Stimulated activated naive B cell treated with anti-CD40 and anti-IgM and Interleukin-4, amounts not matched to agents 10 μg/mL and 1 μg/mL and 100 μg/mL, for 72 hours (primary cell): ENCODE results near the gene TMEM175.
"Not testable (repeated sequence)": the region's sequence is repeated elsewhere in the genome, so short reads cannot be mapped to it uniquely, and the experiment has no call there.

ENCODE experiments used
- ATAC-seq, 2 donors: fragments of 150-1000 bp; cut with Tn5 transposase; replicated peaks; 2 replicates each; pipeline ENCODE4 v1.10.0; 2021; ENCODE audit warnings: moderate library complexity in 1 of 2
- DNase-seq: peaks from one replicate; pipeline ENCODE4 v3.0.0; 2021
- H3K27ac Mint-ChIP-seq: one replicate; pipeline ENCODE4 v1.8.0; 2022; ENCODE audit warnings: mild to moderate bottlenecking, mixed read lengths
- H3K27me3 Mint-ChIP-seq, 2 donors: one replicate each; pipeline ENCODE4 v1.8.0; 2022; ENCODE audit warnings: mixed read lengths in 2 of 2
- H3K36me3 Mint-ChIP-seq, 2 donors: one replicate each; pipeline ENCODE4 v1.8.0; 2022; ENCODE audit warnings: mixed read lengths in 2 of 2, mild to moderate bottlenecking in 1 of 2
- H3K4me1 Mint-ChIP-seq, 2 donors: one replicate each; pipeline ENCODE4 v1.8.0; 2022; ENCODE audit warnings: mixed read lengths in 2 of 2, mild to moderate bottlenecking in 1 of 2
- H3K4me3 Mint-ChIP-seq, 2 donors: one replicate each; pipeline ENCODE4 v1.8.0; 2022; ENCODE audit warnings: mild to moderate bottlenecking in 2 of 2, mixed read lengths in 2 of 2, moderate library complexity in 1 of 2
- H3K9me3 Mint-ChIP-seq, 2 donors: one replicate each; pipeline ENCODE4 v1.8.0; 2022; ENCODE audit warnings: mixed read lengths in 2 of 2, mild to moderate bottlenecking in 1 of 2

The TMEM175 gene

DNA sequence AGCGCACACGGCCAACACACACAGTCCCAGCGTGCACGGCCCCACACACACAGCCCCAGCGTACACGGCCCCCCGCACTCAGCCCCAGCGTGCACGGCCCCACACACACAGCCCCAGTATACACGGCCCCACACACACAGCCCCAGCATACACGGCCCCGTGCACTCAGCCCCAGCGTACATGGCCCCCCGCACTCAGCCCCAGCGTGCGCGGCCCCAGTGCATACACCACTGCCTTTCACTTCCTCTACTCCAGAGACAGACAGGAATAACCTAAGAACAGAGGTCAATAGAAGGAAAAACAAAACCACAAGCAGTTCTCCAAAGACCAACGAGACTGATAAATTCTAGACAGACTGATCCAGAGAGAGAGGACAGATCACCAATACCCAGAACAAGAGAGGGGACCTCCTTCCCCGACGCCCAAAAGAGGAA is 17.2 kb upstream of the TMEM175 start:
- peak overlapping the region; percentile 84 for H3K27ac Mint-ChIP-seq
- no peaks in the 10 kb centered on the region for H3K27me3 Mint-ChIP-seq
- H3K4me3 Mint-ChIP-seq = peak overlapping the region; percentile 73 to 79
- no peak for DNase-seq
- ATAC-seq = peak; percentile 90 to 95
- peaks cover 37 to 60% of the 10 kb centered on the region in 2 donors for H3K4me1 Mint-ChIP-seq
- H3K9me3 Mint-ChIP-seq = peaks cover 8 to 11% of the 10 kb centered on the region in 2 donors
- H3K36me3 Mint-ChIP-seq = peaks cover 29 to 55% of the 10 kb centered on the region in 2 donors

DNA sequence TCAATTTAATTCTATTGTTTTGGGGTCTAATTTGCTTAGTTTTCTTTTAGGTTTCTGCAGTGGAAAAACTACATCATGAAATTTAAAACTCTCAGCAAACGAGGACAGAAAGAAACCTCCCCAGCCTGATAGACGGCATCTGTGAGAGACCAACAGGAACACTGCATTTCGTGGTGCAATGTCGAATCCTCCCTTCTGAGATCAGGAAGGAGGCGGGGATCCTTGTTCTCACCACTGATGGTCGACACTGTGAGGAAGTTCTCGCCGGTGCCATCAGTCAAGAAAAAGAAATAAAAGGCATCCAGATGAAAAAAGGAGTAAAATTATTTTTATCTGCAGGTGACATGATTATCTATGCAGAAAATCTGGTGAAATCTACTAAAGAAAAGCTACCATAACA is 16.7 kb upstream of the TMEM175 start:
- ATAC-seq = peak; percentile 71 to 78
- H3K36me3 Mint-ChIP-seq = peaks cover 27 to 56% of the 10 kb centered on the region in 2 donors
- H3K27me3 Mint-ChIP-seq = no peaks in the 10 kb centered on the region
- DNase-seq = no peak
- H3K27ac Mint-ChIP-seq = peak overlapping the region; percentile 84
- peak overlapping the region; percentile 73 to 79 for H3K4me3 Mint-ChIP-seq
- H3K4me1 Mint-ChIP-seq = peaks cover 39 to 61% of the 10 kb centered on the region in 2 donors
- H3K9me3 Mint-ChIP-seq = peaks cover 8 to 11% of the 10 kb centered on the region in 2 donors

DNA sequence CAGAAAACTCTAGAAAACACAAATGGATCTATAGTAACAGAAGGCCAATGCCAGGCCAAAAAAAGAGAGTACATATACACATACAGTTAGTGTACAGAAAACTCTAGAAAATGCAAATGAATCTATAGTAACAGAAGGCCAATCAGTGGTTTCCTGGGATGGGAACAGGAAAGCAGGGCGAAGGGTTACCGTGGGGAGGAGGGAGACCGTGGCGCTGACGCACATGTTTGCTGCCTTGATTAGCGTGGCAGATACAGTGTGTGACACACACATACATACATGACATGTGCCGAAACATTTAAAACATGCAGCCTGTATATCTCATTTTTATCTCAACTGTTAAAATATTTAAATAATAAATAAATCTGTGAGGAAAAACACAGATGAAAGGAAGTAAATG is 14.8 kb upstream of the TMEM175 start:
- peaks cover 27 to 55% of the 10 kb centered on the region in 2 donors for H3K36me3 Mint-ChIP-seq
- ATAC-seq (no peak), DNase-seq (no peak)
- H3K4me1 Mint-ChIP-seq = peaks cover 49 to 74% of the 10 kb centered on the region in 2 donors
- peaks cover 8 to 11% of the 10 kb centered on the region in 2 donors for H3K9me3 Mint-ChIP-seq
- H3K27me3 Mint-ChIP-seq = no peaks in the 10 kb centered on the region
- H3K4me3 Mint-ChIP-seq = no peak overlapping the region
- no peak overlapping the region for H3K27ac Mint-ChIP-seq

DNA sequence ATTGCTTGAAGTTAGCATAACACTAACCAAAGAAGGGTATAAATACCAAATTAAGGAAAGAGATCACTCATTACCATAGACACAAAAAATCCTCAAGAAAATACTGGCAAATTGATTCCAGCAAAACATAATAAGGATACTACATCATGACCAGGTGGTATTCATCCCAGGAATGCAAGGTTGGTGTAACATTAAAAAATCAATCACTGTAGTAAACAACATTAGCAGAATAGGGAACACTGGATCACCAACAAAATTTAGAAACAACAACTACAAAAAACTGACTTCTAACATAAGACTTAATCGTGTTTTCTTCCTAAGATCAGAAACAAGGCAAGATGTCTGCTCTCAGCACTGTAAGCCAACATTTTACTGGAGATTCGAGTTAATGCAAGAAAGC is 14.3 kb upstream of the TMEM175 start:
- H3K36me3 Mint-ChIP-seq = peaks cover 32 to 56% of the 10 kb centered on the region in 2 donors
- no peak overlapping the region for H3K4me3 Mint-ChIP-seq
- DNase-seq (no peak), ATAC-seq (no peak)
- no peaks in the 10 kb centered on the region for H3K27me3 Mint-ChIP-seq
- no peak overlapping the region for H3K27ac Mint-ChIP-seq
- H3K9me3 Mint-ChIP-seq = peaks cover 8 to 11% of the 10 kb centered on the region in 2 donors
- H3K4me1 Mint-ChIP-seq = peaks cover 54 to 79% of the 10 kb centered on the region in 2 donors

DNA sequence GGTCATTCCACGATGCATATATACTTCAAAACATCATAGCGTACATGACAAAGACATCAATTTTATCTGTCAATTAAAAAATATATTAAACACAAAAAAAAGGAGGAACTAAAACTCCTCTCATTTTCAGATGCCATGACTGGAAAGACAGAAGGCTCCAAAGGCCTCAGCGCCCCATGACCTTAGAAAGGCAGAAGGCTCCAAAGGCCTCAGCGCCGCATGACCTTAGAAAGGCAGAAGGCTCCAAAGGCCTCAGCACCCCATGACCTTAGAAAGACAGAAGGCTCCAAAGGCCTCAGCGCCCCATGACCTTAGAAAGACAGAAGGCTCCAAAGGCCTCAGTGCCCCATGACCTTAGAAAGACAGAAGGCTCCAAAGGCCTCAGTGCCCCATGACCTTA is 13.7 kb upstream of the TMEM175 start:
- Mint-ChIP-seq H3K9me3 (peaks cover 8 to 11% of the 10 kb centered on the region in 2 donors), H3K36me3 (peaks cover 32 to 56% of the 10 kb centered on the region in 2 donors), H3K4me1 (peaks cover 57 to 85% of the 10 kb centered on the region in 2 donors)
- H3K27me3 Mint-ChIP-seq, DNase-seq, ATAC-seq, H3K27ac Mint-ChIP-seq, H3K4me3 Mint-ChIP-seq: not testable (repeated sequence)

DNA sequence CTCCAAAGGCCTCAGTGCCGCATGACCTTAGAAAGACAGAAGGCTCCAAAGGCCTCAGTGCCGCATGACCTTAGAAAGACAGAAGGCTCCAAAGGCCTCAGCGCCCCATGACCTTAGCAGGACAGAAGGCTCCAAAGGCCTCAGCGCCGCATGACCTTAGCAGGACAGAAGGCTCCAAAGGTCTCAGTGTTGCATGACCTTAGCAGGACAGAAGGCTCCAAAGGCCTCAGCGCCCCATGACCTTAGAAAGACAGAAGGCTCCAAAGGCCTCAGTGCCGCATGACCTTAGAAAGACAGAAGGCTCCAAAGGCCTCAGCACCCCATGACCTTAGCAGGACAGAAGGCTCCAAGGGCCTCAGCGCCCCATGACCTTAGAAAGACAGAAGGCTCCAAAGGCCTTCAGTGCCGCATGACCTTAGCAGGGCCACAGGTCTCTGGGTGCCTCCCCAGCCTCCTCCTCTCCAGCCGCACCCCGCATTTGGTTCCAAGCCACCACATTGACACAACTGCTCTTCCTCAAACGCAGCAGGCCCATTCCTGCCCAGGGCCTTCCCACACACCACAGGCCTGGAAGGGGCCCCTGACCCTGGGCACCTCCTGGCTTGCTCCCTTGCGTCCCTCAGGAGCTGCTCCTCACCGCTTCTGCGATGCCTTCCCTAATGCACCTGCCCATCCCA is 13.1 kb upstream of the TMEM175 start:
- not testable (repeated sequence) for DNase-seq, ATAC-seq, H3K27me3 Mint-ChIP-seq
- Mint-ChIP-seq H3K36me3 (peaks cover 32 to 58% of the 10 kb centered on the region in 2 donors), H3K4me1 (peaks cover 58 to 89% of the 10 kb centered on the region in 2 donors), H3K4me3 (peak overlapping the region; percentile 34 to 45), H3K27ac (peak overlapping the region; percentile 88), H3K9me3 (peaks cover 8 to 11% of the 10 kb centered on the region in 2 donors)

DNA sequence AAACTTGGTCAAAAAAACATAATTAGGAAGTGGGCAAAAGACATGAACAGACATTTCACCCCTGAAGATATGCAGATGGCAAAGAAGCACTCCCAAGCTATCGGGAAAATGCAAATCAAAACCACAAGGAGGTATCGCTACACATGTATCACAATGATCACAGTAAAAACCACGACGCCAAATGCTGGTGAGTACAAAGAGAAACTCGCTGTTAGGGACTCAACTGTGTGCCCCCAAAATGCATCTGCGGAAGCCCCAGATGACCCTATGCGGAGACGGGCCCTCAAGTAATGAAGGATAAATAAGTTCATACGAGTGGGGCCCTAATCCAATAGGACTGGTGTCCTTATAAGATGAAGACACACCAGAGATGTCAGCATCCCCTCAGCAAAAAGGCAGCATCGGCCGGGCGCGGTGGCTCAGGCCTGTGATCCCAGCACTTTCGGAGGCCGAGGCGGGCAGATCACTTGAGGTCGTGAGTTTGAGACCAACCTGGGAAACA is 10.4 kb upstream of the TMEM175 start:
- peak overlapping the region; percentile 96 for H3K27ac Mint-ChIP-seq
- ATAC-seq = peak; percentile 73 to 80

DNA sequence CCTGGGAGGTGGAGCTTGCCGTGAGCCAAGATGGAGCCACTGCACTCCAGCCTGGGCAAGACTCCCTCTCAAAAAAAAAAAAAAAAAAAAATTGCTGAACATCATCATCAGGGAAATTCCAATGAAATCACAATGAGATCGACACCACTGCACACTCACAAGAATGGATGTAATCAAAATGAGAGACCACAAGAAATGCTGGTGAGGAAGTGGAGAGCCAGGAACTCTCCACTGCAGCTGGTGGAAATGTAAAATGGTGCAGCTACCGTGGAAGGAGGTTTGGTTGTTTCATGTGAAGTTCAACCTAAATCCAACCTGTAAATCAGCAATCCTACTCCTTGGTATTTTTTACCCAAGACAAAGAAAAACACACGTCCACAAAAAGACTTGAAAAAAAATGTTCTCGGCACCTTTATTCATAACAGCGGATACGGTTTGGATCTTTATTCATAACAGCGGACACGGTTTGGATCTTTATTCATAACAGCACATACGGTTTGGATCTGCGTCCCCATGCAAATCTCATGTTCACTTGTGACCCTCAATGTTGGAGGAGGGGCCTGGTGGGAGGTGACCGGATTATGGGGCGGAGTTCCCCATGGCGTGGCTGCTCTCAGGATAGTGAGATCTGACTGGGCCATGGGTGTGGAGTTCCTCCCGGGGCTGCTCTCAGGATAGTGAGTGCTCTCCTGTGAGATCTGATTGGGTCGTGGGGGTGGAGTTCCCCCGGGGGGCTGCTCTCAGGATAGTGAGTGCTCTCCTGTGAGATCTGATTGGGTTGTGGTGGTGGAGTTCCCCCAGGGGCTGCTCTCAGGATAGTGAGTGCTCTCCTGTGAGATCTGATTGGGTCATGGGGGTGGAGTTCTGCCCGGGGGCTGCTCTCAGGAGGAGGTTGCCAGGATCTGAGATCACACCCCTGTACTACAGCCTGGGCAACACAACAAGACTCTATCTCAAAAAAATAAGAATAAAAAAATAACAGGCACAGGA is 7.9 kb upstream of the TMEM175 start:
- ATAC-seq (peak; percentile 44 to 57), DNase-seq (no peak)
- peaks cover 0 to 2% of the 10 kb centered on the region in 2 donors for H3K9me3 Mint-ChIP-seq
- peaks cover 49 to 81% of the 10 kb centered on the region in 2 donors for H3K4me1 Mint-ChIP-seq
- peak overlapping the region; percentile 85 for H3K27ac Mint-ChIP-seq
- H3K27me3 Mint-ChIP-seq = no peaks in the 10 kb centered on the region
- peak overlapping the region; percentile 25 to 41 for H3K4me3 Mint-ChIP-seq
- H3K36me3 Mint-ChIP-seq = peaks cover 38 to 42% of the 10 kb centered on the region in 2 donors

More for the DNA sequence above, 10.4 kb upstream of the TMEM175 start:
- Mint-ChIP-seq H3K4me1 (peaks cover 57 to 85% of the 10 kb centered on the region in 2 donors), H3K4me3 (peak overlapping the region; percentile 48 to 69), H3K36me3 (peaks cover 45 to 56% of the 10 kb centered on the region in 2 donors), H3K9me3 (peaks cover 8 to 9% of the 10 kb centered on the region in 2 donors), H3K27me3 (no peaks in the 10 kb centered on the region)
- peak; percentile 51 for DNase-seq

DNA sequence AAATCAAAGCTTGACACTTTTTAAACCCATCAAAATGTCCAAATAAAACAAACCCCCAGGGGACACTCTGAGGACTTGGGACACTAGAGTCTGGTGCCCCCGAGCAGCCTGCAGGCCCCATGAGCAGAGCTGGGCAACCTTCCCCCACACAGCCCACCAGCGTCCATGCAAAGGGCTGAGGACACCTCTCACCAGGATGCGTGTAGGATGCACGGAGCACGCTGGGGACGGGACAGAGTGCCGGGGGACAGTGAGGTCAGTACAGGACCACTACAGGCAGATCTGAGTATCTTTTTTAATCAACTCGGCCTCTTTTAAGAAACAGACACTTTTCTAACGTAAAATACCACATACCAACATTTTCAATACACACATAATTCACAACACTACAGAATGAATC is 7.1 kb upstream of the TMEM175 start:
- Mint-ChIP-seq H3K4me1 (peaks cover 44 to 77% of the 10 kb centered on the region in 2 donors), H3K4me3 (no peak overlapping the region), H3K9me3 (no peaks in the 10 kb centered on the region), H3K27me3 (no peaks in the 10 kb centered on the region), H3K36me3 (peaks cover 31 to 35% of the 10 kb centered on the region in 2 donors), H3K27ac (peak overlapping the region; percentile 85)
- ATAC-seq (no peak), DNase-seq (no peak)

DNA sequence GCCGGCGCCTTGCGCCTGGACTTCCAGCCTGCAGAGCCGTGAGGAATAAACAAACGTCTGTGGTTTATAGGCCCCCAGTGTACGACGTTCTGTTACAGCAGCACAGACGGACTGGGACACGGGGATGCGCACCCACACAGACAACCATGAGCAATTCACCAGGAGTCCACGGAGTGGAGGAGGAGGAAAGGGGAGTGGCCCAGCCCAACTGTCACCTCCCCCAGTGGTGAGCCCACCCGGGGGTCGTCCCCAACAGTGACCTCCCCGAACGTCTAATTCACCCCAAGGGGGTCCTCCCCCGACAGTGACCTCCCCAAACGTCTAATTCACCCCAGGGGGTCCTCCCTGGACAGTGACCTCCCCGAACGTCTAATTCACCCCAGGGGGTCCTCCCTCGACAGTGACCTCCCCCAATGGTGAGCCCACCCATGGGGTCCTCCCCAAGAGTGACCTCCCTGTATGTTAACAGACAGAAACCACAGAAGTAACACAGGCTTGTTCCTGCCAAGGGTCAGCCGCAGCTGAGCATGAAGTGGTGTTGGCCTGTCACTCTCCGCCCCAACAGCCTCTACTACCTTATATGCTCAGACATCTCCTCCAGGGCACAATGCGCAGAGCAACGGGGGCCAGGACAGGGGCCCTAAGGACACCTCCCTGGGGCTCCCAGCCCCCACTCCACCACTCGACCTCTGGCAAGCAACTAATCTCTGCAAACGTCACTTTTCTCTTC is 6.3 kb upstream of the TMEM175 start:
- Mint-ChIP-seq H3K4me3 (peak overlapping the region in 1 of 2 donors; percentile 25), H3K9me3 (no peaks in the 10 kb centered on the region), H3K27ac (peak overlapping the region; percentile 80), H3K36me3 (peaks cover 30 to 32% of the 10 kb centered on the region in 2 donors), H3K27me3 (no peaks in the 10 kb centered on the region), H3K4me1 (peaks cover 51 to 82% of the 10 kb centered on the region in 2 donors)
- ATAC-seq (no peak), DNase-seq (no peak)

DNA sequence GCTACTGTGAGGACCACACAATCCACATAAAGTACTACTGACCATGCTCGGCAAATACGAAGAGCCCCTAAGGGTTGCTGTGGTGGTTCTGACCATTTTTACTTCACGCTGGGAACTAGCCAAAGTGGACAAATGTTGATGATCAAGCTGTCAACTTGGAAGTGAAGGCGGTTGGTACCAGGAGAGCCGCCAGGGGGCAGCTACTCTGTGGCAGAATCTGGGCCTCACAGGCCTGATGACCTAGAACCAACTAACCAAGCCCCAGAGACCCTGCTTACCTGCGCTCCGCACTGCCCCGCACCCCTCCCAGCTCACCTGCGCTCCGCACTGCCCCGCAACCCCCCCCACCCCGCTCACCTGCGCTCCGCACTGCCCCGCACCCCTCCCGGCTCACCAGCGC is 5.7 kb upstream of the TMEM175 start:
- peaks cover 52 to 82% of the 10 kb centered on the region in 2 donors for H3K4me1 Mint-ChIP-seq
- no peaks in the 10 kb centered on the region for H3K9me3 Mint-ChIP-seq
- DNase-seq (no peak), ATAC-seq (no peak)
- H3K36me3 Mint-ChIP-seq = peaks cover 27 to 30% of the 10 kb centered on the region in 2 donors
- H3K27ac Mint-ChIP-seq = no peak overlapping the region
- no peaks in the 10 kb centered on the region for H3K27me3 Mint-ChIP-seq
- H3K4me3 Mint-ChIP-seq = no peak overlapping the region

DNA sequence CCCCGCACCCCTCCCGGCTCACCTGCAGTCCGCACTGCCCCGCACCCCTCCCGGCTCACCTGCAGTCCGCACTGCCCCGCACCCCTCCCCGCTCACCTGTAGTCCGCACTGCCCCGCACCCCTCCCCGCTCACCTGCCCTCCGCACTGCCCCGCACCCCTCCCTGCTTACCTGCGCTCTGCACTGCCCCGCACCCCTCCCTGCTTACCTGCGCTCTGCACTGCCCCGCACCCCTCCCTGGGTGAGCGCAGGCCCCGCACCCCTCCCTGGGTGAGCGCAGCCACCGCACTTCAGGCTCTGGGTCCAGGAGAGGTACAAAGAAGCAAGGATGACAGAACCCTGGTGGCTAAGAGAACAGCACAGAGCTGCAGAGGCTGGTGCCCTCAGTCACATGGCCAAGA is 4.7 kb upstream of the TMEM175 start:
- Mint-ChIP-seq H3K4me1 (peaks cover 45 to 73% of the 10 kb centered on the region in 2 donors), H3K36me3 (peaks cover 20 to 24% of the 10 kb centered on the region in 2 donors)
- DNase-seq, H3K9me3 Mint-ChIP-seq, H3K4me3 Mint-ChIP-seq, H3K27me3 Mint-ChIP-seq, H3K27ac Mint-ChIP-seq, ATAC-seq: not testable (repeated sequence)

DNA sequence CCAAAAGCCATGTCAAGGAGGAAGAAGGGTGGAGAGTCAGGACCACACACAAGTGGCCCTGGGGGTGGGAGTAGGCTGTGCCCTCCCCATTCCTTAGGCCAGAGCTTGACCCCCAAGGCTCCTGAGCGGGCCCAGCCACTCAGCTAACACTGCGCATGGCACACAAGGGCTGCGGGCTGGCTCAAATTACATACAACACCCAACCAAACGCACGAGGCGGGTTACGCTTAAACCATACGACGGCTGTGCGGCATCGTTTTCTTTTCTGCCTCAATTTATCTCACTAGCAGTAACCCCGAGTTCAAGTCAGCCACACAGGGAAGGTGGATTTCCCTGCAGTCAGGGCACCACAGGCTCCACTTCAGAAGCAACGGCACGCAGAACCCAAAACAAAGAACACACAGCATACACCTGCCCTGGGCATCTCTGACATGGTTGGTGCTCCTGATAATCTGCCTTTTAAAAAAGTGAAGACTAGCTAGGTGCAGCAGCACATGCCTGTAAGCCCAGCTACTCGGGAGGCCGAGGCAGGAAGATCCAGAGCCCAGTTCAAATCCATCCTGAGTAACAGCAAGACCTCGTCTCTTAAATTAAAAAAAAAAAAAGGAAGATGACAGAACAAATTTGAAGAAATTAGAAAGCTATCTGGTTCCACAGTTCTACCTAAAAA is 3.0 kb upstream of the TMEM175 start:
- no peak overlapping the region for H3K4me3 Mint-ChIP-seq
- H3K9me3 Mint-ChIP-seq = no peaks in the 10 kb centered on the region
- H3K27me3 Mint-ChIP-seq = no peaks in the 10 kb centered on the region
- peaks cover 40 to 63% of the 10 kb centered on the region in 2 donors for H3K4me1 Mint-ChIP-seq
- peaks cover 15 to 17% of the 10 kb centered on the region in 2 donors for H3K36me3 Mint-ChIP-seq
- no peak overlapping the region for H3K27ac Mint-ChIP-seq
- no peak for DNase-seq
- no peak for ATAC-seq
